Fibroblast of lung (primary cell): ENCODE data around the gene PLCH2. TPM values are rescaled to one million over a fixed set of nuclear protein-coding genes. Genes with fewer than 3 reads are reported as not detected.

ENCODE experiments used
- DNase-seq, 2 donors: peaks; one replicate each; pipeline versions ENCODE4 v3.0.0 to v3.0.0-alpha.2; 2010; ENCODE audit warnings: low read depth in 2 of 2
- H2AFZ ChIP-seq: 2 replicates; pipeline ENCODE4 v1.5.1; 2012; ENCODE audit warnings: low read length, control low read depth, inconsistent platforms
- H3K27ac ChIP-seq: 2 replicates; pipeline ENCODE4 v1.5.1; 2011; ENCODE audit warnings: low read length, control low read depth; ENCODE audit not compliant: insufficient read depth
- H3K27me3 ChIP-seq: 2 replicates; pipeline ENCODE4 v1.5.1; 2011; ENCODE audit warnings: mild to moderate bottlenecking, low read length; ENCODE audit not compliant: control insufficient read depth, insufficient read depth
- H3K36me3 ChIP-seq: 2 replicates; pipeline ENCODE4 v1.5.1; 2011; ENCODE audit warnings: low read length; ENCODE audit not compliant: control insufficient read depth, insufficient read depth
- H3K4me1 ChIP-seq: 2 replicates; pipeline ENCODE4 v1.5.1; 2011; ENCODE audit warnings: low read length; ENCODE audit not compliant: control insufficient read depth, insufficient read depth; ENCODE audit errors: extremely low read depth
- H3K4me2 ChIP-seq: 2 replicates; pipeline ENCODE4 v1.5.1; 2011; ENCODE audit warnings: low read length, control low read depth; ENCODE audit not compliant: insufficient read depth; ENCODE audit errors: extremely low read depth
- H3K4me3 ChIP-seq, 4 experiments: fragments of 200-600 bp in 1 of 4; sonication (generic) in 1 of 4; replicated peaks in 1 of 4; 2 replicates each; pipeline ENCODE4 v1.5.1; 2011 to 2016; ENCODE audit warnings: low read length in 4 of 4, low read depth in 3 of 4, mild to moderate bottlenecking in 3 of 4, control low read depth in 2 of 4, inconsistent platforms in 1 of 4, mixed read lengths in 1 of 4; ENCODE audit not compliant: insufficient read depth in 1 of 4; ENCODE audit errors: control extremely low read depth in 1 of 4
- H3K79me2 ChIP-seq: 2 replicates; pipeline ENCODE4 v1.5.1; 2012; ENCODE audit warnings: mild to moderate bottlenecking, low read length, inconsistent platforms; ENCODE audit not compliant: control insufficient read depth, insufficient read depth
- H3K9ac ChIP-seq: 2 replicates; pipeline ENCODE4 v1.5.1; 2011; ENCODE audit warnings: mild to moderate bottlenecking, low read length, control low read depth; ENCODE audit not compliant: insufficient read depth
- H3K9me3 ChIP-seq: 2 replicates; pipeline ENCODE4 v1.5.1; 2012; ENCODE audit warnings: low read depth, low read length; ENCODE audit not compliant: control insufficient read depth, insufficient read depth
- H4K20me1 ChIP-seq: 2 replicates; pipeline ENCODE4 v1.5.1; 2011; ENCODE audit warnings: low read length; ENCODE audit not compliant: control insufficient read depth, insufficient read depth; ENCODE audit errors: extremely low read depth
- CTCF ChIP-seq, 2 donors: IDR thresholded peaks in 1 of 2; conservative IDR thresholded peaks in 1 of 2; 1 replicate in 1 of 2; 2 replicates in 1 of 2; pipeline ENCODE4 v1.5.1; 2011 to 2012; ENCODE audit warnings: low read length in 2 of 2, control low read depth in 1 of 2, inconsistent platforms in 1 of 2, low read depth in 1 of 2, mild to moderate bottlenecking in 1 of 2
- EZH2 ChIP-seq: IDR thresholded peaks from 2 replicates; pipeline ENCODE4 v1.5.1; 2012; ENCODE audit warnings: low read length, control low read depth, mild to moderate bottlenecking; ENCODE audit errors: missing control alignments
- polyA plus RNA-seq, 2 donors: library from polyadenylated mRNA; depleted of rRNA in 1 of 2; stranded (reverse) in 1 of 2; unstranded in 1 of 2; fragments of >200 nt; gene quantifications; 2 replicates each; pipeline ENCODE4 v1.2.1, GENCODE V29; 2011 to 2012; ENCODE audit warnings: missing spikeins in 1 of 2
- total RNA-seq: library from RNA; depleted of rRNA; stranded (reverse); fragments of >200 nt; gene quantifications from 2 replicates; pipeline ENCODE4 v1.2.1, GENCODE V29; 2014

PLCH2 gene
- total and polyA plus RNA-seq, 2 donors (not counting 1 experiment from before 2014, with no cell fraction given): 0.02 to 0.17 TPM

- no peaks in the 10 kb centered on the region for H3K9me3 ChIP-seq
- no peak overlapping the region for H3K9ac ChIP-seq
- no peaks in the 10 kb centered on the region for H4K20me1 ChIP-seq
- no peaks in the 10 kb centered on the region for H3K36me3 ChIP-seq
- TF ChIP-seq CTCF (conservative IDR thresholded peaks at IDR 0.05 in 1 of 2, IDR thresholded peaks at IDR 0.05 in 1 of 2; ENCODE audit: low read depth in 1 of 2, low read length in 2 of 2) (no peak), EZH2 (no peak)
- H3K79me2 ChIP-seq: no peaks in the 10 kb centered on the region
- DNase-seq: no peak
- H3K4me2 ChIP-seq: no peak overlapping the region
- no peak overlapping the region for H2AFZ ChIP-seq
- no peaks in the 10 kb centered on the region for H3K4me1 ChIP-seq
- H3K27ac ChIP-seq: no peak overlapping the region
- H3K27me3 ChIP-seq: no peaks in the 10 kb centered on the region
- H3K4me3 ChIP-seq: no peak overlapping the region
Observed at GRCh38 chr1:2486041-2486440, 10.0 kb downstream of the PLCH2 start.

- Histone ChIP-seq H3K79me2 (no peaks in the 10 kb centered on the region), H4K20me1 (no peaks in the 10 kb centered on the region), H3K4me1 (no peaks in the 10 kb centered on the region), H2AFZ (no peak overlapping the region), H3K4me3 (no peak overlapping the region), H3K27me3 (no peaks in the 10 kb centered on the region), H3K9ac (no peak overlapping the region), H3K36me3 (no peaks in the 10 kb centered on the region), H3K4me2 (no peak overlapping the region), H3K9me3 (no peaks in the 10 kb centered on the region), H3K27ac (no peak overlapping the region)
- no peak for DNase-seq
- no peak for TF ChIP-seq EZH2
Observed at GRCh38 chr1:2486558-2486957, 10.5 kb downstream of the PLCH2 start.

GRCh38 chr1:2488688-2489087 lies 12.6 kb downstream of the PLCH2 start:
- no peaks in the 10 kb centered on the region for H3K27me3 ChIP-seq
- no peaks in the 10 kb centered on the region for H3K79me2 ChIP-seq
- no peaks in the 10 kb centered on the region for H3K36me3 ChIP-seq
- TF ChIP-seq EZH2 (no peak), CTCF (conservative IDR thresholded peaks at IDR 0.05 in 1 of 2, IDR thresholded peaks at IDR 0.05 in 1 of 2; ENCODE audit: low read depth in 1 of 2, low read length in 2 of 2) (no peak)
- no peak overlapping the region for H3K9ac ChIP-seq
- H3K4me1 ChIP-seq: no peaks in the 10 kb centered on the region
- no peak overlapping the region for H3K4me2 ChIP-seq
- no peak overlapping the region for H3K4me3 ChIP-seq
- H3K27ac ChIP-seq: no peak overlapping the region
- no peaks in the 10 kb centered on the region for H3K9me3 ChIP-seq
- no peak overlapping the region for H2AFZ ChIP-seq
- no peak for DNase-seq
- H4K20me1 ChIP-seq: no peaks in the 10 kb centered on the region
